Left lung (tissue), 10 donors: ENCODE results near the gene GPR35. TPM values are rescaled to one million over a fixed set of nuclear protein-coding genes. Genes with fewer than 3 reads are reported as not detected.
"Not testable (repeated sequence)": the region's sequence is repeated elsewhere in the genome, so short reads cannot be mapped to it uniquely, and the experiment has no call there.

ENCODE experiments used
- ATAC-seq: fragments of 200-7000 bp; cut with Tn5 transposase; one replicate; pipeline ENCODE4 v1.9.1; 2020; ENCODE audit warnings: moderate library complexity
- DNase-seq, 4 donors: peaks; one replicate each; pipeline ENCODE4 v3.0.0-alpha.2; 2013 to 2020
- H3K27ac ChIP-seq, 2 donors: fragments of 200-600 bp; sonication (generic) in 1 of 2; one replicate each; pipeline versions ENCODE4 v1.5.0 to v1.8.0; 2020 to 2021
- H3K27me3 ChIP-seq, 2 donors: fragments of 200-600 bp; sonication (generic) in 1 of 2; one replicate each; pipeline versions ENCODE4 v1.5.0 to v1.8.0; 2020 to 2021
- H3K36me3 ChIP-seq, 2 donors: fragments of 200-600 bp; sonication (generic) in 1 of 2; one replicate each; pipeline versions ENCODE4 v1.5.0 to v1.8.0; 2020 to 2021
- H3K4me1 ChIP-seq, 2 donors: fragments of 200-600 bp; one replicate each; pipeline ENCODE4 v1.8.0; 2021
- H3K4me3 ChIP-seq, 2 donors: fragments of 200-600 bp; sonication (generic) in 1 of 2; one replicate each; pipeline versions ENCODE4 v1.5.0 to v1.8.0; 2020 to 2021; ENCODE audit warnings: mild to moderate bottlenecking in 1 of 2
- H3K9me3 ChIP-seq, 2 donors: fragments of 200-600 bp; sonication (generic) in 1 of 2; one replicate each; pipeline versions ENCODE4 v1.5.0 to v1.8.0; 2020 to 2021
- CTCF ChIP-seq, 2 donors: fragments of 200-600 bp; sonication (generic) in 1 of 2; IDR thresholded peaks; one replicate each; pipeline versions ENCODE4 v1.5.0 to v1.8.0; 2021; ENCODE audit warnings: antibody characterized with exemption in 2 of 2
- intact Hi-C, 2 donors: fragments of 100-400 bp; cut with DNase I; formaldehyde crosslinking; loops; one replicate each; pipeline versions ENCODE4 v1.11.2 to v1.14.2; 2022
- polyA plus RNA-seq, 6 donors: library from polyadenylated mRNA; unstranded; fragments of 120-200 nt; gene quantifications; one replicate each; pipeline ENCODE4 v1.2.1, GENCODE V29; 2013; ENCODE audit not compliant: insufficient read length in 6 of 6
- total RNA-seq, 2 donors: library from RNA; stranded (reverse); fragmentation: NEBNext Ultra II Directional; extraction: Animal tissue kit (Norgen Biotek cat#: 25700); gene quantifications; one replicate each; pipeline ENCODE4 v1.2.1, GENCODE V29; 2021
- donor health status: DM: no; HTN: yes; CAD: no.
- donor health status: DM: no; HTN: no; CAD: no.

Gene GPR35
- total and polyA plus RNA-seq, 8 donors, result 1.1 to 6.0 (median 2.7) TPM

- TF ChIP-seq CTCF (IDR thresholded peaks at IDR 0.05), result no peak
- peaks cover 31 to 68% of the 10 kb centered on the region in 2 donors for H3K27me3 ChIP-seq
- no peak for DNase-seq
- no peak overlapping the region for H3K4me3 ChIP-seq
- no peak overlapping the region for H3K27ac ChIP-seq
- no peaks in the 10 kb centered on the region for H3K4me1 ChIP-seq
- peaks cover 0 to 2% of the 10 kb centered on the region in 2 donors for H3K9me3 ChIP-seq
- intact Hi-C loops, result no loop called here
- no peaks in the 10 kb centered on the region for H3K36me3 ChIP-seq
- no peak for ATAC-seq
Measured at GRCh38 chr2:240670402-240670801, 45.1 kb downstream of the GPR35 start.

GRCh38 chr2:240670950-240671349 is 45.7 kb downstream of the GPR35 start:
- no peaks in the 10 kb centered on the region for H3K36me3 ChIP-seq
- H3K27me3 ChIP-seq, result peaks cover 31 to 63% of the 10 kb centered on the region in 2 donors
- intact Hi-C loops, result no loop called here
- DNase-seq, result no peak
- H3K4me1 ChIP-seq, result no peaks in the 10 kb centered on the region
- H3K4me3 ChIP-seq, result no peak overlapping the region
- TF ChIP-seq CTCF (IDR thresholded peaks at IDR 0.05), result no peak
- H3K27ac ChIP-seq, result no peak overlapping the region
- ATAC-seq, result no peak
- H3K9me3 ChIP-seq, result no peaks in the 10 kb centered on the region

GRCh38 chr2:240672076-240672700 is 46.9 kb downstream of the GPR35 start:
- ATAC-seq (no peak), DNase-seq (no peak)
- H3K36me3 ChIP-seq, result no peaks in the 10 kb centered on the region
- no peak overlapping the region for H3K4me3 ChIP-seq
- TF ChIP-seq CTCF (IDR thresholded peaks at IDR 0.05), result no peak
- H3K27ac ChIP-seq, result no peak overlapping the region
- H3K4me1 ChIP-seq, result no peaks in the 10 kb centered on the region
- peaks cover 21 to 52% of the 10 kb centered on the region in 2 donors for H3K27me3 ChIP-seq
- intact Hi-C loops, result no loop called here
- no peaks in the 10 kb centered on the region for H3K9me3 ChIP-seq

- no peak for TF ChIP-seq CTCF (IDR thresholded peaks at IDR 0.05)
- no peak for ATAC-seq
Measured at GRCh38 chr2:240672701-240673190, 47.5 kb downstream of the GPR35 start.

GRCh38 chr2:240674461-240675184 is 49.3 kb downstream of the GPR35 start:
- DNase-seq, H3K36me3 ChIP-seq, ATAC-seq, intact Hi-C loops, H3K4me1 ChIP-seq, H3K4me3 ChIP-seq, H3K9me3 ChIP-seq, H3K27ac ChIP-seq: not testable (repeated sequence)
- peaks cover 20 to 44% of the 10 kb centered on the region in 2 donors for H3K27me3 ChIP-seq

More at GRCh38 chr2:240672701-240673190, 47.5 kb downstream of the GPR35 start:
- no peaks in the 10 kb centered on the region for H3K9me3 ChIP-seq
- intact Hi-C loops, result no loop called here
- DNase-seq, result no peak
- H3K27me3 ChIP-seq, result peaks cover 20 to 46% of the 10 kb centered on the region in 2 donors
- no peak overlapping the region for H3K27ac ChIP-seq
- H3K4me3 ChIP-seq, result no peak overlapping the region
- H3K4me1 ChIP-seq, result no peaks in the 10 kb centered on the region
- H3K36me3 ChIP-seq, result no peaks in the 10 kb centered on the region

GRCh38 chr2:240675345-240675744 is 50.1 kb downstream of the GPR35 start:
- H3K27ac ChIP-seq, H3K4me1 ChIP-seq, H3K9me3 ChIP-seq, H3K36me3 ChIP-seq, DNase-seq, intact Hi-C loops, H3K4me3 ChIP-seq: not testable (repeated sequence)
- ATAC-seq, result peak; percentile 66
- peaks cover 20 to 43% of the 10 kb centered on the region in 2 donors for H3K27me3 ChIP-seq

- H3K27me3 ChIP-seq, result peaks cover 6 to 16% of the 10 kb centered on the region in 2 donors
- H3K4me3 ChIP-seq, H3K9me3 ChIP-seq, H3K36me3 ChIP-seq, intact Hi-C loops, H3K27ac ChIP-seq, DNase-seq, ATAC-seq, H3K4me1 ChIP-seq: not testable (repeated sequence)
Measured at GRCh38 chr2:240678043-240678442, 52.8 kb downstream of the GPR35 start.

- H3K27me3 ChIP-seq, intact Hi-C loops, H3K27ac ChIP-seq, ATAC-seq, H3K36me3 ChIP-seq, DNase-seq, H3K4me1 ChIP-seq, H3K9me3 ChIP-seq, H3K4me3 ChIP-seq: not testable (repeated sequence)
Measured at GRCh38 chr2:240678909-240679308, 53.6 kb downstream of the GPR35 start.

- intact Hi-C loops, ATAC-seq, H3K4me1 ChIP-seq, H3K27ac ChIP-seq, DNase-seq, H3K9me3 ChIP-seq, H3K27me3 ChIP-seq, H3K4me3 ChIP-seq, H3K36me3 ChIP-seq: not testable (repeated sequence)
Measured at GRCh38 chr2:240680185-240680584, 54.9 kb downstream of the GPR35 start.
